Progenitor cell of endocrine pancreas (in vitro differentiated cells): ENCODE measurements around the gene PRDM16. TPM values are rescaled to one million over a fixed set of nuclear protein-coding genes. Genes with fewer than 3 reads are reported as not detected.

ENCODE experiments used
- DNase-seq: peaks from one replicate; pipeline ENCODE4 v3.0.0; 2021; ENCODE audit warnings: low spot score; ENCODE audit not compliant: unreplicated experiment
- H3K27ac Mint-ChIP-seq: 2 replicates; pipeline ENCODE4 v1.8.0; 2021; ENCODE audit warnings: mild to moderate bottlenecking, moderate library complexity, mixed read lengths
- H3K27me3 Mint-ChIP-seq: 2 replicates; pipeline ENCODE4 v1.8.0; 2021; ENCODE audit warnings: mixed read lengths
- H3K36me3 Mint-ChIP-seq: 2 replicates; pipeline ENCODE4 v1.8.0; 2022; ENCODE audit warnings: mixed read lengths; ENCODE audit not compliant: insufficient read depth
- H3K4me1 Mint-ChIP-seq: 2 replicates; pipeline ENCODE4 v1.8.0; 2021; ENCODE audit warnings: low read depth, mixed read lengths
- H3K4me3 Mint-ChIP-seq: 2 replicates; pipeline ENCODE4 v1.8.0; 2021; ENCODE audit warnings: low read depth, mild to moderate bottlenecking, moderate library complexity, mixed read lengths
- H3K9me3 Mint-ChIP-seq: 2 replicates; pipeline ENCODE4 v1.8.0; 2021; ENCODE audit warnings: low read depth, mixed read lengths
- total RNA-seq: library from RNA; stranded (reverse); gene quantifications from 2 replicates; pipeline ENCODE4 v1.2.1, GENCODE V29; 2021
- TF ChIP-seq, protein P1 (sequence below): fragments of 200-600 bp; sonication (generic); IDR thresholded peaks from one replicate; pipeline ENCODE4 v1.5.0; 2021; ENCODE audit warnings: antibody characterized with exemption, mild to moderate bottlenecking; ENCODE audit not compliant: unreplicated experiment

PRDM16 gene
- total RNA-seq, 1 donor from 2014 or later, result 69.1 TPM

DNA sequence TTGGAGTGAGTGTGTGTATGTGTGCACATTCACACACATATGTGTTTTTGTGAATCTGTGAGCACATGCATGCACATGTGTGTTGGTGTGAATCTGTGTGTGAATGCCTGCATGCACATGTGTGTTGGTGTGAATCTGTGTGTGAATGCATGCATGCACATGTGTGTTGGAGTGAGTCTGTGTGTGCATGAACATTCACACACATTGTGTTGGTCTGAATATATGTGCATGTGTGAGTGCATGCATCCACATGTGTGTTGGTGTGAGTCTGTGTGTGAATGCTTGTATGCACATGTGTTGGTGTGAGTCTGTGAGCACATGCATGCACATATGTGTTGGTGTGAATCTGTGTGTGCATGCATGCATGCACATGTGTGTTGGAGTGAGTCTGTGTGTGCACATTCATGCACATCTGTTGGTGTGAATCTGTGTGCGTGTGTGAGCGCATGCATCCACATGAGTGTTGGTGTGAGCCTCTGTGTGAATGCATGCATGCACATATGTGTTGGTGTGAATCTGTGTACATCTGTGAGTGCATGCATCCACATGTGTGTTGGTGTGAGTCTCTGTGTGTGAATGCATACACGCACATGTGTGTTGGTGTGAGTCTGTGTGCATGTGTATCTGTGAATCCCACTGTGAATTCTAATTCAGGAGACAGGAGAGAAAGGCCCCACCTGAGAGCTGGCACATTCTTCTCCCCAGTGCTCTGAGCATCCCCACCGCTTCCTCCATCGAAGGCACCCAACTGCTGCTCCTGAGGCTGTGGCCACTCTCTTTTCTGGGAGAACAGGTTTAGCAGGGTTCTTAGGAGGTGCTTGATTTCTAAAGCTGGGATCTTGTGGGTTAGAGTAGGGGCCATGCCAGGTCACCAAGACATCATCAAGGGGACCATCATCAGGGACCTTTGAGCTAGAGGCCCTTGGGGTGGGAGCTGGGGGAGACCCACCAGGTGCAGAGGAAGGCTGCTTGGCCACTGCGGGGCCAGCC is 267.9 kb downstream of the PRDM16 start:
- Mint-ChIP-seq H3K4me3 (no peak overlapping the region), H3K27me3 (no peaks in the 10 kb centered on the region), H3K9me3 (peaks cover 4% of the 10 kb centered on the region), H3K27ac (no peak overlapping the region), H3K4me1 (peaks cover 30% of the 10 kb centered on the region), H3K36me3 (peaks cover 8% of the 10 kb centered on the region)
- no peak for DNase-seq
- TF ChIP-seq, protein P1, sequence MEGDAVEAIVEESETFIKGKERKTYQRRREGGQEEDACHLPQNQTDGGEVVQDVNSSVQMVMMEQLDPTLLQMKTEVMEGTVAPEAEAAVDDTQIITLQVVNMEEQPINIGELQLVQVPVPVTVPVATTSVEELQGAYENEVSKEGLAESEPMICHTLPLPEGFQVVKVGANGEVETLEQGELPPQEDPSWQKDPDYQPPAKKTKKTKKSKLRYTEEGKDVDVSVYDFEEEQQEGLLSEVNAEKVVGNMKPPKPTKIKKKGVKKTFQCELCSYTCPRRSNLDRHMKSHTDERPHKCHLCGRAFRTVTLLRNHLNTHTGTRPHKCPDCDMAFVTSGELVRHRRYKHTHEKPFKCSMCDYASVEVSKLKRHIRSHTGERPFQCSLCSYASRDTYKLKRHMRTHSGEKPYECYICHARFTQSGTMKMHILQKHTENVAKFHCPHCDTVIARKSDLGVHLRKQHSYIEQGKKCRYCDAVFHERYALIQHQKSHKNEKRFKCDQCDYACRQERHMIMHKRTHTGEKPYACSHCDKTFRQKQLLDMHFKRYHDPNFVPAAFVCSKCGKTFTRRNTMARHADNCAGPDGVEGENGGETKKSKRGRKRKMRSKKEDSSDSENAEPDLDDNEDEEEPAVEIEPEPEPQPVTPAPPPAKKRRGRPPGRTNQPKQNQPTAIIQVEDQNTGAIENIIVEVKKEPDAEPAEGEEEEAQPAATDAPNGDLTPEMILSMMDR, result no peak

DNA sequence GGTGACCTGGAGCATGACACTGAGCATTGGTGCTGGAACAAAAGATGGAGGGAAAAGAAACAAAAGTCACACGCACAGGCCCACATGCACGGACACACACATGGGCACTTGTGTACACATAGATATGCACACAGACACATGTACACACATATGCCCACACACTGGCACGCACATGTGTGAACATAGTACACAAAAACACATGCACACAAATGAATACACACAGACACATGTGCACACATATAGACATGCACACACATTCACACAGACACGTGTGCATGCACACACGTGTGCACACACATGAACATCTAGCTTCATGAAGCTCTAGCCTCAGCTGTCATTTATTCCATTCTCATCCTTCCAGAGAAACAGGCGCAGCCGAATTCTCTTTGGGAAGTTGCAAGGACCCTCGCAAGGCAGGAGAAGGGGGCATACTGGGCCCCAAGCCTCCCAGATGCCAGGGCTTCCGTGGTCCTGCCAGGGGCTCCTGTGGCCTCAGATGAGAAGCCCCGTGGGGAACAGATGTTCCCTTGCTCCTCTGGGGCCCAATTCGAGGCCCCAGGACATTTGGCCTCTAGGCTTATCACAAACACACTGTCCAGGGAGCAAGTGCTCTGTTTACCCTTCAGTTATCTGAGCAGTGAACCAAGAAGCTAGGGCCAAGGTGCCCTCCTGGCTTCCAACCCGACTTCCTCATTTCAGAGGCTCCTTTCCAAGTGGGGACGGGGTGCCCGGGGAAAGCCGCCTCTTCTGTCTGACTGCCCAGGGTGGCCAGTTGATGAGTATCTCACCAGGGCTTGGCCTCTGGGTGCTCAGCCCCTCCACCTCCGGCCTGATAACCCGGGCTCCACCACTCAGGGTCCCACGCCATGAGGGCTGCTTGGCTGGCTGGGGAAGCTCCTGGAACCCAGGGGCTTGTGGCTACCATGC is 269.1 kb downstream of the PRDM16 start:
- Mint-ChIP-seq H3K27me3 (no peaks in the 10 kb centered on the region), H3K4me3 (peak overlapping the region; percentile 25), H3K27ac (peak overlapping the region; percentile 60), H3K9me3 (peaks cover 4% of the 10 kb centered on the region), H3K4me1 (peaks cover 23% of the 10 kb centered on the region), H3K36me3 (peaks cover 14% of the 10 kb centered on the region)
- TF ChIP-seq, protein P1, result no peak
- no peak for DNase-seq

DNA sequence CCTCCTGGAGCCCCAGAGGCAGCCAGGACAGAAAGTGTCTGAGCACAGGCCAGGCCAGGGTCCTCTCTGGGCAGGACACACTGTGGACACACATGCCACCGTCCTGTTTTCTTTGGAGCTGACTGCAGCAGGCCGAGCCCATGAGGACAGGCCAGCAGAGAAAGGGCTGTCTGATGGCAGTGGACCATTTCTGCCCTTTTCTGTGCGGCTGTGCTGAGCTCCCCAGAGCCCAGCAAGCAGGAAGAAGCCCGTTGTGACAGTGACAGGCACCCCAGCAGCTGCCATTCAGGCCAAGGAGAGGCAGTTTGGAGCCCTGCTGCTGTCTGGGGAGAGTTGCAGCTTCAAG is 269.7 kb downstream of the PRDM16 start:
- peaks cover 17% of the 10 kb centered on the region for H3K36me3 Mint-ChIP-seq
- no peak for DNase-seq
- H3K27ac Mint-ChIP-seq, result peak overlapping the region; percentile 60
- H3K4me3 Mint-ChIP-seq, result no peak overlapping the region
- TF ChIP-seq, protein P1, result no peak
- H3K9me3 Mint-ChIP-seq, result peaks cover 7% of the 10 kb centered on the region
- no peaks in the 10 kb centered on the region for H3K27me3 Mint-ChIP-seq
- H3K4me1 Mint-ChIP-seq, result peaks cover 23% of the 10 kb centered on the region

DNA sequence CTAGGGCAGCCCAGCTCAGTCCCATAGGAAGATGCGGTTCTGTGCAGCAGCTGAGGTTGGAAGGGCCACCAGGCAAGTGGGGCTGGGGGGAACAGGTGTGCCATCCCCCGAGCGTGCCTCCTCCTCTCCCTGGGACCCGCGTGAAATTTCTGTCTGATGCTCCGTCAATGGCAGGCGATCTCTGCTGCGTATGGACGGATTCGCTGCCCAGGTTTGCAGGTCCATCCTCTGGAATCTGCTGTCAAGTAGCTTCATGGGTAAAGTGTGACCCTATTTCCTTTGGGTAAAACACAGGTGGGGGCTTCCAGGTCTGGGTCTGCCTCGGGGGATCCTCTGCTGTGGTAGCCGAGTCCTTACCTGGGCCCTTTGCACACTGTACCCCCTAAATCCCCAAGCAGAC is 270.9 kb downstream of the PRDM16 start:
- Mint-ChIP-seq H3K4me1 (peaks cover 23% of the 10 kb centered on the region), H3K27ac (peak overlapping the region; percentile 96), H3K9me3 (peaks cover 14% of the 10 kb centered on the region), H3K36me3 (peaks cover 23% of the 10 kb centered on the region), H3K27me3 (no peaks in the 10 kb centered on the region), H3K4me3 (no peak overlapping the region)
- no peak for DNase-seq
- TF ChIP-seq, protein P1, result no peak
